GM19035 (cell line): ENCODE results near the gene CTU2.

Experiments used
- ATAC-seq: cut with Tn5 transposase; IDR thresholded peaks from one replicate; pipeline ENCODE4 v1.9.1; 2021; ENCODE audit not compliant: unreplicated experiment

The CTU2 gene

DNA sequence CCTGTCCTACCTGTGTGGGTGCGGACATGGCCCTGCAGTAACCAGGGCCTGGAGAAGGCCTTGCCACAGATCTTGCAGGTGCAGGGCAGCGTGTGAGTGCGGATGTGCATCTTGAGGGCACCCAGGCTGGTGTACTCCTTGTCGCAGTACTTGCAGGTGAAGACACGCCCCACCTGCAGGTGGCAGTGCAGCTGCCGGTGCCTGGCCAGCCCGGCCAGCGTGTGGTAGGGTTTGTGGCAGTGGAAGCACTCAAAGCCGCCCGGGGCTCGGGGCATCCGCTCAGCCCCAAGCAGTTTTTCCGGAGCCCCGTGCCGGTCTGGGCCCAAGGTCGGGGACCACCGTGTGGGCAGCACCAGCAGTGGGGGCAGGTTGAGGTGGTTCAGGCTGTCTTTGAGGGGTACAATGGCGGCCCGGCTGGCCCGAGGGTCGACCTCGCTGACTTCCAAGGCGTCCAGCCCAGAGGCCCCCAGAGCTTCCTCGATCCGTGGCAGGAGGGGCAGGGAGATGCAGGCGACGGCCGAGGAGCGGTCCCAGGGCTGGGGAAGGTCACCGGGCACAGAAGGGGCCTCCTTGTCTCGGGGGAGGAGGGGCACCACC lies 25.1 kb upstream of the CTU2 start:
- ATAC-seq: no peak

DNA sequence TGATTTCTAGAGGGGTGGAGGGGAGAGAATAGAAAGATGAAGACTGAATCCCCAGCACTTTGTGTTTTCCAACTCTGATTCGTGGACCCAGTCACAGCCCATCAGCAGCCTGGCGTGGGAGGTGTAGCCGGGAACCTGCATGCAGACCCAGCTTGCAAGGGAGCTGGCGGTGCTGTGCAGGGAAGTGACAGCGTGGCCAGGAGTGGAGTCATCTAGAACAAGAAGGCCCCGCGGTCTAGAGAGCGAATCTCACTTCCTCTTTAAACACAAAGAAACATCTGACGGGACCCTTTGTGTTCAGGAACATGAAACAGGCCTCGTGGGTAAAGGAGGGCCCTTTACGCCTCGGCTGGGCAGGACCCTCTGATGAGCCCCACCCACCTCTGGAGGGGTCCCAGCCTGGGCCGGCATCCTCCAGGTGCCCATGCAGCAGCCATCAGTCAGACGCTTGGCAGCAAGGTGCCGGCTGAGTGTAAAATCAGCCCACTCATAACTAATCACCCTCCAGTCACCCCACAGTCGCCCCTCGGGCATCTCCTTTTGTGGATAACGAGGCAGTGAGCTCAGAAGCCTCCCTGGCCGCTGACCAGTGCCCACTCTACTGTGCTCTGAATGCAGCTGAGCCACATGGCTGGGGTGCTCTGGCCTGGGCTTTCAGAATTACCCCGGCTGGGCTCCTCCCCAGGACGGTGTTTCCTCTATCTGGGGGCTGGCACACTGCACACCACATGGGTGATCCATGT lies 24.4 kb upstream of the CTU2 start:
- peak; percentile 76 for ATAC-seq

DNA sequence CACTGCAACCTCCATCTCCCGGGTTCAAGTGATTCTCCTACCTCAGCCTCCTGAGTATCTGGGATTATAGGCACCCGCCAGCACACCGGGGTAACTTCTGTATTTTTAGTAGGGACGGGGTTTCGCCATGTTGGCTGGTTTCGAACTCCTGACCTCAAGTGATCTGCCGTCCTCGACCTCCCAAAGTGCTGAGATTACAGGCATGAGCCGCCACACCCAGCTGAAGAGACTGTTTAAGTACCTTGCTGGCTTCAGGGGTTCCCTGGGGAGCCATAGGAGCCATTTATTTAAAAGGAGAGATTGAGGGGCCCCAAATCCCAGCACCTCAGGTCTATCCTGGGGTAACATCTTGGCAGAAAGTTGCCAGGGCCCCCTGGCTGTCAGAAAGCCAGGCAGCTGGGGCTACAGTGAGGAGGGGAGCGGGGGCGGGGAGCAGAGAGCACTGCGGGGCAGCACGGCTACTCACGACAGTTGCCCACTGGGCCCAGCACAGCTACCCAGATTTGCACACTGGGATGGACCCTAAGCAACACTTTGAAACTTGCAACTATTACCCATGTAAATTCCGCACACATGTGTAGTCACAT lies 21.6 kb upstream of the CTU2 start:
- ATAC-seq: no peak

DNA sequence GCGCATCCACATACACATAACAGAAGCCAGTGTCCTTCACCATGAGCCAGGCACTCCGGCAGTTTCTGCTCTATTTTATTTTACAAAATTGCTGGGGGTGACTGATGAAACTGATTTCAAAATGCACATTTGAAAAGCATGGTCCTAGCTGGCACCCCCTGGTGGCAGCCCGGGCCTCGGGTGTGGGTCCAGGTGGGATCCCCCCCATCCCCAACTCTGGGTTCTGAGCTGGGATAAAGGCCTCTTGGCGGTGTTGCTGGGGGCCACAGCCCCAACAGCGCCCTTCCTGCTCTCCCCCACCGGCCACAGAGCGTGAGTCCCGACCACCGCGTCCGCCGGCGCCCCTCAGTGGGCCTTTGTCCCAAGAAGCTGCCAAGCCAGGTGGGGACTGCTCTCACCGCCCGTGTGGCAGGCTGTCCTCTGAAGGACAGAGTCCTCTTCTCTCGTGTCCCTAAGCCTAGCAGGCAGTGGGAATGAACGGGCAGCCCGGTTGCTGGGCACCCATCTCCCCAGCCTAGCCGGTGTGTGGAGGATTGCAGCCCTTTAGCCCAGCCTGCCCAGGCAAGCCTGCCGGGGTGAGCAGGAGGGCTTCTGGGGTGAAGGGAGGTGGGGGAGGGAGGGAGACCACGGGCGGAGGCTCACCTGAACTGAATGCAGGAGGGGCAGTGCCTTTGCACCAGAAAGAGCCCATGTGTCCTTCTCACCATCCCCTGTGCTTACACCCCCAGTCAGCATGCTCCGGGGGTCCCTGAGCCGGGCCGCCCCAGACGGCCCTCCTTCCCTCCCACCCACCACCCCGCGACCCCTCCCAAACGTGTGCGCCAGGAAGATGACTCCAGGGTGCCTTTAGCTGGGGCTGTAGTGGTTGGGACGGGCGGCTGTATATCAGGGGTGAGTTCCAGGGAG lies 20.9 kb upstream of the CTU2 start:
- no peak for ATAC-seq

DNA sequence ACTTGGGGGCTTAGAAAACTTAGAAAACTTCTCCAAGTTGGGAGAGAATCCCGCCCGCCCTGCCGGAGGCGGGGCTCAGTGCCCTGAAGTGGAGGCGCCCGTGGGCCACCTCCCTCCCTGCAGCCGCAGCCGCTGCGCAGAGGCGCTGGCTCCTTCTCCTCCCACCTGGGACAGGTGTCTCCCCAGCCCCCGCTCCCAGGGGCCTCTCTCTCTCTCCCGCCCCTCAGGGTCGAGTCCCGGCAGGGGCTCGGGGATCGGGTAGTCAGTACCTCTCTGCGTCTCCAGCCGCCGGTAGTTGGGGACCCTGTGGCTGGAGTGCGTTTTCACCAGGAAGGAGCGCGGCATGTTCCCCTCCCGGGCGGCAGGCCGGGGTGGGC lies 20.3 kb upstream of the CTU2 start:
- peak; percentile 6 for ATAC-seq

DNA sequence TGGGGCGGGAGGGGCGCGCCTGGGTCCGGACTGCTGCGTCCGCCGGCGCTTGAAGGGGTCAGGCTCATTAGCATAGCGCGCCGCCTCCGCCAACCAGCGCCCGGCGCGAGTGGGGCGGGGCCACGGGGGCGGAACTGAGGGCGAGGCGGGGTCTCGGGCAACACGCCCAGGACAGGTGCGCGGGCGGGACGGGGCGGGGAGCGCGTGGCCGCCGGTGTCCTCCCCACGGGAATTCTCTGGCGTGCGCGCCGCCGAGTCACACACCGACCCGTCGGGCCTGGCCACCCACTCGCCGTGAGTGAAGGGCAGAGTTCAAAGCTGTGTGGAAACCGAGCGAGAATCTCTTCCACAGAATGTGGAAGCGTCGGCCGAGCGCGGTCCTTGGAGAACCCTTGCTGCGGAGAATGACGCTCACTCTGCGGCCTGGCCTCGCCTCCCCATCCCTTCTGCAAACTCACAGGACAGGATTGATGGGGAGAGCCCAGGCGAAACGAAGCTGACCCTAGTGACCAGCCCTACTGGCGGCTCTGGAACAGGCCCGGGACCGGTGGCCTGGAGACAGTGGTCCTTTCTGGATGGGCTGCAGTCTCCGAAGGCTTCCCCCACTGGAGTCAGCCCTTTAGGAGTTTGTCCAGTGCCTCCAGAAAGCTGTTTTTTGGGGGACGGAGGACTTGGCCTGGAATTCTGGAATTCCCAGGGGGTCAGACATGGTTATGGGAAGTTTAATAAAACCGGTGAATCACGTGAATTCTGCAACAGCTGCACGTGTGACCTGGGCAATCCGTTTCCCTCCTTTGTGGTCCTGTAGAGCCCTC lies 19.7 kb upstream of the CTU2 start, which contains the start of gene SNAI3:
TSS of gene SNAI3 (minus strand) at position 69 of the 815 bp plus-strand sequence. CDS start 101 bp downstream, outside the sequence.
- peak; percentile 57 for ATAC-seq

DNA sequence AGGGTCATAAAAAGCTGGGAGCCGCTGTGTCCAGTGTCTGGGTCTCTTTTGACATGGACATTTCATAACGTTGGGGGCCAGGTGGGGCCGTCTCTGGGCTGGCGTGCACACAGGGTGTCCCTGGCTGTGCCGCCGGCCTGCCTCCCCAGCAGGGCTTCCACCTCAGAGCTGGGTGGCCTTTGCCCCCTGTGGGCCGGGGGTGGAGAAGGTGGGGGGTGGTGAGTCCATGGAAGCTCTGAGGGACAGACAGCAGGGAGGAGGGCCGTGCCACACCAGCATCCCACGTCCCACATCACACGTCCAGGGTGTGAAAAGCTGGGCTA lies 19.1 kb upstream of the CTU2 start:
- ATAC-seq: no peak

DNA sequence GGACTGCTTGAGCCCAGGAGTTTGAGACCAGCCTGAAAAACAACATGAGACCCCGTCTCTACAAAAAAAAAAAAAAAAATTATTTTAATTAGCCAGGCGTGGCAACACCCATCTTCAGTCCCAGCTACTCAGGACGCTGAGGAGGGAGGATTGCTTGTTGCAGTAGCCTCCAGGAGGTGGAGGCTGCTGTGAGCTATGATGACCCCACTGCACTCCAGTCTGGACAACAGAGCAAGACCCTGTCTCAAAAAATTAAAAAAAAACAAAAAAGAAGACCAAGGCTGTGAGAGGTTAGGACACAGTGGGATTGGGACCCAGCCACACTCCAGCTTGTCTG lies 18.7 kb upstream of the CTU2 start:
- ATAC-seq: no peak

DNA sequence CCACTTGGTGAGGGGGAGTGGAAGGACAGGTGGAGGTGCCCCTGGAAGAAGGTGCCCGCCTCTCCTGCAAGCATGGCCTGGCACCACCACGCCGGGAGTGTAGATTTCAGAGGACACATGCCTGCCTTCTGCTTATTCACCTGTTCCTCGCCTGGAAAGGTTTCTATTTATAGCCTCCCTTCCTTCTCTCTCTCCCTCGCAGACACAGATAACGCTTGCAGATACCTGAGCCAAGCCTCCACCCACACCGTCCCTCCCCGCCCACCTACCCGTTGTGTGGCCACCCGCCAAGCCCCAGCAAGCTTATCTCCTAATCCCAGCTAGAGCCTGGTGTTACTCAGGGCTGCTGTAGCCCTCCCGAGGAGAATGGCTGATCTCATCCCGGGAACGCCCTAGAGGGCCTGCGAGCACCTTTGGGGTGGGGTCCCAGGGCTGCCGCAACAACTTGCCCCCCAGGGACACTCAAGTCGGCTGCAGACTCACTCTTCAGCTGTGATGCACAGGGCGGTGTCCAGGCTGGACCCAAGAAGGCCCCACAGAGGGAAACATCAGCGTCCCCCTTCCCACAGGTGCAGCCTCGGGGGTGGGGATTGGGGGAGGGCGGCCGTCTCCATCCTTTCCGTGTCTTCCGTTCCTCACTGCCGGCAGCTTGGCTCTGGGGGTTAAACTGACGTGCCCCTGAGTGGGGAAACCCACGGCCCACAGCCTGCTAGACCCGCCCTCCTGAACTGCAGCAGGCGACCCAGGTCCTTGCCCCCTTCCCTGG lies 18.1 kb upstream of the CTU2 start:
- ATAC-seq: no peak

DNA sequence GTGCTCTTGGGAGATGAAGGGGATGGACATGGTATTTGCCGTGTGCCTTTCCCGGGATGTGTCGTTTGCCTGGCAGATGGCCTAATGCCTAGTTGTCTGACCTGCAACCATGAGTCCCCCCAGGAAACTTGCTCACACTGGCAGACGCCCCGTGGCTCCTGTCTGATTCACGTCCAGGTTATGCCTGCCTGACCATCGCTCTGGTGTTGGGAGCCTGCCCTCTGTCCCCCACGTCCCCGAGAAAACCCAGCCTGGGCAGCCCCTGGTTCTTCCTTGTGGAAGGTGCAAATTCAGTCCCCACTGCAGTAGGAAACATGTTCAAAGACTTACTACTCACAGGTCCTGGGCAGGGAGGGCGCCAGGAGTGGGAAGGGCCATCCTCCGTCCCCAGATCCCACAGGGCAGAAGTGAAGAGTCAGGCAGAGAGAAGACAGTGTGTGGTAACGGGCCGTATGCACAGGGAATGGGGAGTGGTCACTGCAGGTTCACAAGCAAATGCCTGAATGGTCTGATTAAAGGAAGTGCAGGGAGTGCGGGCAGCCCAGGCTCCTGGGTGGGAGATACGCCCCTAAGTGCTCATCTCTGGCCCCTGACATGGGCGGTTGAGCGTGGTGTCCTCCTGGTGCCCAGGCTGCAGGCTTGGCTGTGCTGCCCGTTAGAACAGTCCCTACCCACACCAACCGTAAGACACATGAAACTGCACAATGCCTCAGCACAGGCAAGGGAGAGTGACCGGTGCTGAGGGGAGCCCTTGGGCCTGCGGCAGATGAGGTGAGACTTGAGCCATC lies 15.8 kb upstream of the CTU2 start:
- ATAC-seq: no peak

DNA sequence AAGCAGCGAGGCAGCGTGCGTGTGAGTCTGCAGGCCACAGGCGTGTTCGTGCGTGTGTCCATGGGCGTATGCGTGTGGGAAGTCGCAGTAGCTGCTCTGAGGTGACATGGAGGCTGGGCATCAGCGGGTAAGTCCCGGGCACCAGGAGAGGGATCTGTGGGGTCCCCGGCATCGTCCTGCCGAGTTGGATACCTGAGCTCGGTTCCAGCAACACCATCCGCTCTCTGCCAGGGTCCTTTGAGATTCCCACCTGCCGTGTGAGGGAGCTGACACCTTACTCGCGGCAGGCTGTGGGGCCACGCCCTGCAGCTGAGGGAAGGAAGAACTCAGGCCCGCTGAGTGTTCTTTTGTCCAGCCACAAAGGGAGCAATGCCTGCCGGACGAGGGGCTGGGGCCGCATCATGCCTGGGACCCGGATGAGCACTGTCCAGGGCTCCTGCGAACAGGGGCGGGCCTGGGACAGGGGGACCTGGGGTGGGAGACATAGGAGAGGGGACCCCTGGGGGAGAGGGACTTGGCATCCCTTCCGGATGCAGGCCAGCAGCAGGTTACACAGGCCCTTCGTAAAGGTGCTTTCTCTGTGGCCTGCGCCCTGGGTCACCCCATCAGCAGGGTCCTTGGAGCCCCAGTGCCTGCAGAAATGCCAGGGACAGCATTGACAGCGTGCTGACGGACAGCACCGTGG lies 15.0 kb upstream of the CTU2 start:
- no peak for ATAC-seq

DNA sequence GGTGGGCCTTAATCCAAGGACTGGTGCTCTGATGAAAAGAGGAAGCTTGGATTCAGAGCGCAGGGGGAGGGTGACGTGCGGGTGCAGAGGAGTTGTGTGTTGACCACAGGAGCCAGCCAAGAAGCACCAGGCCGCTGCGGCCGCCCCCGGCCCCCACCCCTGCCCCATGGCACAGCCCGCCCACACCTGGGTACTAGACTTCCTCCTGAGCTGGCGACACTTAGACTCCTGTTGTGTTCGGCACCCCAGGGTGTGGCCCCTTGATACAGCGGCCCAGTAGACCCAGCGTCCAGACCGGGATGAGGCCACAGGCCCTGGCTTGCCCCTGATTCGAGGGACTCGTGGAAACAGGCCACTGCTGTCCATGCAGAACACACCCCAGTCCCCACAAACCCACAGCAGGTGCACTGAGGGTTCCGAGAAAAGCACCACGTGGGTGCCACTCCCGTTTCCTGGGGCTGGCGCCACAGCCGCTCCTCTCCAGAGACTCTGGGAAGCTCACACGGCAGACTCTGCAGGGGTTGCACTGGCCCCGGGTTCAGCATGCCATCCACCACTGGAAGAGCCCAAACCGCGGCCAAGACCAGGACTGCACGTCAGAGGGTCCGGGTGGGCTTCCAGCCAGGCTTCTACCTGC lies 14.3 kb upstream of the CTU2 start:
- no peak for ATAC-seq

DNA sequence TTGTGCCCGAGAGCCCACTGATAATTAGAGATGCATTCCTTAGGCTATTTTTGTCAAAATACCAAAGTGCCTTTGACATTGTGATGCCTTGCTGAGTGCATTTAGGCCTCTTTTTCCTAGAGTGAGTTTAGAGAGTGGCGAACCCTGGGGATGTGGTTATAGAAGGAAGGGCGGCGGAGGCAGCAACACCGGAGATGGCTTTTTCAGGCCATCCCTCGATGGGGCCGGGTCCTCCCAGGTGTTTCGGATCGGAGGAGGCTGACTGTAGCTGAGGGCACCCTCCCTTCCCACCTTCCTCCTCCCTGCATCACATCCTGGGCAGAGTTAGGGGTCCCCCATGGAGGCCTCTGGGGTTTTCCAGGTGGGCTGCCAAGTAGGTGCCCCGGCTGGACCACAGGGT lies 13.4 kb upstream of the CTU2 start:
- no peak for ATAC-seq

DNA sequence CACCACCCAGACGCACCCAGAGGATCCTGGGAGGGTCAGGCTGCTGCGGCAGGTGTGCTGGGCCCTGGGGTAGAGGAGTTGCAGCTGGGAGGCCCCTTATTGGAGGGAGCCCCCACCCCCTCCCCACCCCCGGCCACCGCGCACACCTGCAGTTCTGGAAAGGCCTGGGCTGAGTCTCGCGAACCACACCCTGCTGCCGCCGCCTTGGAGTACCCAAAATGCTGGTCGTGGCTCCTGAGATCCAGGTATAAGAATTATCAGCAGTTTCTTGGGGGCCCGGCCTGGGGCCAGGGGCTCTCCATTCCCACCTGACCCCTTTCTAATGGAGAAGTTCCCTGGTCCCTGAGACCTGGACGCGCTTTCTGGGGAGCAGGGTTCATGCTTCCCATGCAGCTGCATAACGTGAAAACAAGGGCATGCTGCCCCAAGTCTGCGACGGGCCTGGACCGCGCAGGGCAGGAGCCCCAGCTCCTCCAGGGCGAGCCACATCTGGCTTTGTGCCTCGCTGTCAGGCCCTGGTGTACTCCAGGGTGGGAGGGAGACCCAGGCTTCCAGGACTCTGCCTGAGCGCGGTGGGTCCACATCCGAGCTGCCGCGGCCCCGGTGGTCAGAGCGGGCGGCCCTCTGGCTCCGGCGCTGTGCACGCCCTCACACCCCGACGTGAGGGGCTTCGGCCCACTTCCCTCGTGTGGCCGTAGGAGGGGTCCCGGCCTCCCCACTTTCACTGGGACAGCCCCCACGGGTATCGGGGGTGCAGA lies 12.7 kb upstream of the CTU2 start:
- ATAC-seq: no peak

DNA sequence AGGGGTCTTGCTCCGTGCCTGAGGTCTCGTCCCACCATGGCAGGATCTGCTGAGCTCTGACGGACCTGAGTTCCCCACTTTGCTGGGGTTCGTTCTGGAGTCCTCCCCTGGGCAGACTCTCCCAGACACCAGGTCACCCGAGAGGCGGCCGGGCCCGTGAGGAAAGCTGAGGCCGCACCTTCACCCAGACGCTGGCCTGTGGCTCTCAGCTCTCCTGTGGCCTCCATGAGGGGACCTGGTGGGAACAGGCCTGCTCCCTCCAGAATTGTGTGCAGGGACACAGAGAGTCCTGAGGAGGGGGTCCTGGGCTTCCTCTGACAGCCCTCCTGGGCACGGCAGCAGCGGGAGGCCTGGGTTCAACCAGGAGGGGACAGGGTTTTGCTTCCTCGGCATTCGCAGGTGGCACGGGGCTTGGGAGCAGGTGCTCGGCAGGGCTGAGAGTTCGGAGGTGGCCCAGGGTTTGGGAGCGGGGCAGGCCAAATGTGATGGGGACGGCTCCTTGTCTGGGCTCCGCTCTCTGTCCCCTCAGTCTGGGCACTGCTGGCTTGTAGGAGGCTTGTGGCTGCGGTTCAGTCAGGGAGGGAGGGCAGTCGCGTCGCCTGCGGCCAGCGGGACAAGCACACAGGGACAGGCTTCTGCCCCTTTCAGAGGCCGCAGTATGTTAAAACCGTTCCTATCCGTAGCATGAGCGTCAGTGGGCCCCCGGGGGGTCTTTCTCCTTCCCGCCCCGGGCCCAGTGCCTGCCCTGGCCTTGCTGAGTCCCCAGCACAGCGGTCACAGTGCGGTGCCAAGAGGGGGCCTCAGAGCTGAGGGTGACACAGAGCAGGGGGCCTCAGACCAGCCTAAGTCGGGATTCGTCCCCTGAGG lies 11.8 kb upstream of the CTU2 start:
- ATAC-seq: no peak

DNA sequence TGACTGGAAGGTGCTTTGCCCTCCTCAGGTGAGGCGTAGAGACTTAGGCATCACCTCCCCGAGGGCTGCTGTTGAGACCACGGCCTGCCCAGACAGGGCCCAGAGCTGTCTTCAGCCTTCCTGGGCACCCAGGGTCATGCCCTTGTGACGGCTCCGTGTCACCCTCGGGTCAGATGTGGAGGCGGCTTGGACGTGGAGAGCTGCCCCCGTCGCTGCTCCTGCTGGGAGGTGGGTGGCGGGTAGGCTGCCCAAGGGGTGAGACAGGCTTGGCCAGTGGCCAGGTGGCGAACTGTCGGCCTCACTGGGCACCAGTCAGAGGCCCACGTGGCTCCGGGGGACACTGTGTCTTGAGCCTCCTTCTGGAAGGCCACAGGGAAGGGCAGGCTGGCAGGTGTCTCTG lies 11.1 kb upstream of the CTU2 start:
- no peak for ATAC-seq

DNA sequence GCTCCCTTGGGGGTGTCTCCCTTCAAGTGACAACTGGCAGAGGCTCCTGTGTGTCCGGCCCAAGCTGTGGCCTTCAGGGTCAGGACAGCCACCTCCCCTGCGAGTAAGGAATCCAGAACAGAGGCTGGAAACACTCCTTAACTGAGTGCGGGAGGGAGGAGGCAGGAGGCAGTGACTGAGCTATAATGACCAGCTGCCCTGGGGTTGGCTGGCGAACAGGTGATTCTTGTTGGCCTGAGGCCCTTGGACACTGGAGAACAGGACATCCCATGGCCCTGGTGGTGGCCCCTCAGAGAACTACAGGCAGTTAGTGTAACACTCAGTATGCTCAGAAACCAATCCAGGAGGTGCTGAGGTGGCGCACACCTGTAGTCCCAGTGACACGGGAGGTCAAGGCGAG lies 10.6 kb upstream of the CTU2 start:
- no peak for ATAC-seq
